NK-92 (cell line): ENCODE measurements around the gene KLHL1.

Experiments used
- DNase-seq: peaks from one replicate; lab custom pipeline; 2025; ENCODE audit not compliant: unreplicated experiment; lab: John Stamatoyannopoulos, UW

Gene KLHL1

GRCh38 chr13:70022646-70023045 is 85.6 kb downstream of the KLHL1 start:
- no peak for DNase-seq

DNA sequence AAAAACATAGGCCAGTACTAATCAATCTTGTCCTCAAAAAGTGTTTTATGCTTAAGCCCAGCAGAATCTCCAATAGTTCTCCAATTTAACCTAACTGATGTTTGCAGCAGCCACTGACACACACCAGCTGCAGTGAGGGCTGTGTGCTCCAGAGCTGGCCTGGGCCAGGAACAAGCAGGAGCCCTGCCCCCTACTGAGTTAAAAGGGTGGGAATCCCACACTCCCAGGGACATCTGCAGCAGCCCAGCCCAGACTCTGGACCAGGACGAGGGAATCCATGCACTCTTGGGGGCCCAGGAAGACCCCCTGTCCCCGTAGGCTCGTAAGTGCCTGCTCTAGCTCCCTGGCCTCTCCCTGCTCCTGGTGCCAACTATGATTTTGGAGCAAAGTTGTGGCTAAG is 92.1 kb downstream of the KLHL1 start:
- DNase-seq = no peak

- no peak for DNase-seq
These were observed 93.9 kb downstream of the KLHL1 start for GRCh38 chr13:70014337-70014736.

GRCh38 chr13:69999875-70000274 is 108.4 kb downstream of the KLHL1 start:
- no peak for DNase-seq

- no peak for DNase-seq
These were observed 111.2 kb downstream of the KLHL1 start for GRCh38 chr13:69997061-69997460.

- no peak for DNase-seq
These were observed 127.5 kb downstream of the KLHL1 start for GRCh38 chr13:69980799-69981198.

- DNase-seq = no peak
These were observed 132.8 kb downstream of the KLHL1 start for GRCh38 chr13:69975496-69975895.

DNA sequence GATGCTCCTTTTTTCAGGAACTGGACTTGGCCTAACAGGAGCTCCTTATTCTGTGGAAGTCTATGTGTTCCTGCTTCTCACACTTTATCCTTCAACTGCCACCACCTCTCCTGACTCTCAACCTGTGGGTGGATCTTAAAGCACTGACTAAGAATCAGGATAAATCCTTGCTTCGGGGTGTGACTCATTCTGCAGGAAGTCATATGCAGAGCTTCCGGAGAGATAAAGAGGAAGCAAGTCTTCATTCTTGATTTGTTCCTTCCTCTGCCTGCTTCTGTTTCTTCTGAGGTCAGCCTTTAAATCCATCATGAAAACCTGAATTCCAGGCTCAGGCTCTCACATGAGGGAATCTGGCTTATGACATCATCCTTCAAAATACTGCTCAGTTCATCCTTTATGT is 137.7 kb downstream of the KLHL1 start:
- no peak for DNase-seq

GRCh38 chr13:69959046-69959445 is 149.2 kb downstream of the KLHL1 start:
- no peak for DNase-seq

GRCh38 chr13:69956839-69957238 is 151.4 kb downstream of the KLHL1 start:
- DNase-seq = no peak

- no peak for DNase-seq
These were observed 151.9 kb downstream of the KLHL1 start for GRCh38 chr13:69956349-69956748.

- DNase-seq = no peak
These were observed 153.0 kb downstream of the KLHL1 start for GRCh38 chr13:69955271-69955670.

DNA sequence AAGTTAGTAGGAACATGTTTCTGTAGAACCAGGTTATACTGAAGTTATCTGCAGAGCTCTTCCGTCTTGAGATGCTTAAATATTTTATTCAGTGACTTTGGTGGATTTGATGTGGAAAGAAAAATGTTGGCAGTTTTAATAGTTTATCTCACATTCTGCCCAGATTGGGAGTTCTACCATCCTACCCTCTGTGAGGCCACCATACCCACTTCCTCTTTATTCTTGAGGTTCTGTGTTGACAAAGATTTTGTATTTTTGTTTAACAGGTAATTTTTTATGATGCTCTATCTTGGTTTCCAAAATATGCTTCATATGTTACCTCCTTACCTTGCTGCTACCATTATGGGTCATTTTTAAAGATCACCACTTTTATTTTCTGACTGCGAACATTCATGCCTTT is 156.8 kb downstream of the KLHL1 start:
- DNase-seq = no peak

GRCh38 chr13:69950160-69950559 is 158.1 kb downstream of the KLHL1 start:
- no peak for DNase-seq

DNA sequence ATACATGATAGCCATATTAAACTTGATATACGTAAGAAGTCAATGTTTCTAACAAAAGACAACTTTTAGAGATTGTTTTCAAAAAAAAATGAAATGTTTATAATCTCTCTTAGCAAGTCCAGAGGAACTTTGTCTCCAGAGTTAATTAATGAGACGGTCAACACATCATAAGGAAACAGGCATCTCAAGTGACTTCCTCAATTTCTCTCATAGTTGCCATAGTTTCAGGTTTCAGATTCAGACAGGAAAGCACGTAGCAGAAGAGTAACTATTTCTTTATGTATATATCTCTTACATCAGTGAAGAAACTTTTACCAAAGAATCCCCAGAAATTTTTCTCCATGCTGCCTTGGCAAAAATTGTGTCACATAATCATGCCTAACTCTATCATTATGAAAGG is 160.2 kb downstream of the KLHL1 start:
- DNase-seq = no peak

DNA sequence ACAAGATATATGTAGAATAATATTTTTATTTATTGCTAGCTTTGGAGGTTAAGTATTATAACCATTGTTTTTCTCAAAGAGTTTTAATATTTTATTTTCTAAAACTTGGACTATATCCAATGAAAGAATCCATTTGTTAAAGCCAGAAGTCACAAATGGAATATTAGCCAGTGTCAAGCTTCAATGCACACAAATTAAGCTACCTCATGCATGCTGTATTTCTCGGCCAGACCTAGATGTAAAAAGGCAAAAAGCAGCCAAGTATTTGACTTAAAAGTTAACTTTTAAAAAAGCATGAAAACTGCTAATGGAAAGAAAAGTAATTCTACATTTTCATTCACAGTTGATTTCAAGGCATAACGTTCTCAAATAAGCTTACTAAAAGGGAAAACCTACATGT is 160.7 kb downstream of the KLHL1 start:
- no peak for DNase-seq

DNA sequence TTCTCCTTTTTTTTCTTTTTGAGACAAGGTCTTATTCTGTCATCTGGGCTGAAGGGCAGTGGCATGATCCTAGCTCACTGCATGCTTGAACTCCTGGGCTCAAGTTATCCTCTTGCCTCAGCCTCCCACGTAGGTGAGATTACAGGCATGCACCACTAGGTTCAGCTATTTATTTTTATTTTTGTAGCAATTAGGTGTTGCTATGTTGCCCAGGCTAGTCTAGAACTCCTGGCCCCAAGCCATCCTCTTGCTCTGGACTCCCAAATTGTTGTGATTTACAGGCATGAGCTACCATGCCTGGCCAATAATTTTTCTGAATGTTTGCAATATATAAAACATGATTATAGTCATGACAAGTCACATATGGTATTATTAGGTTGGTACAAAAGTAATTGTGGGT is 161.7 kb downstream of the KLHL1 start:
- no peak for DNase-seq

DNA sequence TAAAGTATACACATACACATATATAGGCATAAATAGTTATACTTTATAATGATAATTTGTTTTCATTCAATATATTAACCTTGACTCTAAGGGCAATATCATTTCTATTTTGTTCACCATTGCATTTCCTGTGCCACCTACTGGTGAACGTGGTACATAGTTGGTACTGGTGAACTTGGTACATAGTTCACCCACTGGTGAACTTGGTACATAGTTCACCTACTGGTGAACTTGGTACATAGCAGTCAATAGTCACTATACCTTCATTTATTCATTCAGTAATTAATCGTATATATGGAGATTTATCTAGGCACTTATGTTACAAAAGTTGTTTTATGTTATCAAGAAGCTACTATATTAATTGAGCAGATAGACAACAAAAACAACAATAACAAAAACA is 173.2 kb downstream of the KLHL1 start:
- DNase-seq = no peak

- DNase-seq = no peak
These were observed 180.0 kb downstream of the KLHL1 start for GRCh38 chr13:69928262-69928661.

- DNase-seq = no peak
These were observed 187.1 kb downstream of the KLHL1 start for GRCh38 chr13:69921156-69921555.

- no peak for DNase-seq
These were observed 195.6 kb downstream of the KLHL1 start for GRCh38 chr13:69912630-69913029.

DNA sequence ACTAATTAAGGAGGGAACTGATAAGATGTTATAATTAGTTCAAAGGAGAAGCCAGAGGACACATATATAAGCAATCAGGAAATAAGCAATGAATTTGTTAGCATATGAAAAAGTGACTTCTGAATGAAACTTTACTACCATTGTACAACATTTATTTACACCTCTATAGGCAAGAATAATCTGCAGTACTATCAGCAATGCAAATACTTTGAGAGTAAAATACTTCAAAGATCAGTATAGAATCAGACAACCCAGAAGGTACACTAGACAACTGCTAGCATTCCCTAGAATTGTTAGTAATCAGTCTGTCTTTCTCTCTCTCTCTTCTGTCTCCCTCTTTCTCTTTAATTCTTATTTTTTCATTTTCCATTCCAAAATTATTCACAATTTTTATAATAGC is 197.5 kb downstream of the KLHL1 start:
- no peak for DNase-seq

GRCh38 chr13:69904784-69905183 is 203.5 kb downstream of the KLHL1 start:
- DNase-seq = no peak

- DNase-seq = no peak
These were observed 205.2 kb downstream of the KLHL1 start for GRCh38 chr13:69903081-69903480.
